NB4 (cell line): ENCODE data around the gene GNPNAT1.

Experiments used
- MYC ChIP-seq: IDR thresholded peaks from 2 replicates; pipeline ENCODE4 v1.6.1; 2011; ENCODE audit warnings: low read depth, low read length
- POLR2A ChIP-seq: IDR thresholded peaks from 2 replicates; pipeline ENCODE4 v1.6.1; 2011; ENCODE audit warnings: mild to moderate bottlenecking; ENCODE audit not compliant: insufficient read length; ENCODE audit errors: extremely low read depth
- TF ChIP-seq, protein P1 (sequence below): IDR thresholded peaks from one replicate; pipeline ENCODE4 v1.5.1; 2012; ENCODE audit warnings: low read depth, low read length
- TF ChIP-seq, protein P2 (sequence below): IDR thresholded peaks from 2 replicates; pipeline ENCODE4 v1.6.1; 2011; ENCODE audit warnings: low read depth, low read length

DNA sequence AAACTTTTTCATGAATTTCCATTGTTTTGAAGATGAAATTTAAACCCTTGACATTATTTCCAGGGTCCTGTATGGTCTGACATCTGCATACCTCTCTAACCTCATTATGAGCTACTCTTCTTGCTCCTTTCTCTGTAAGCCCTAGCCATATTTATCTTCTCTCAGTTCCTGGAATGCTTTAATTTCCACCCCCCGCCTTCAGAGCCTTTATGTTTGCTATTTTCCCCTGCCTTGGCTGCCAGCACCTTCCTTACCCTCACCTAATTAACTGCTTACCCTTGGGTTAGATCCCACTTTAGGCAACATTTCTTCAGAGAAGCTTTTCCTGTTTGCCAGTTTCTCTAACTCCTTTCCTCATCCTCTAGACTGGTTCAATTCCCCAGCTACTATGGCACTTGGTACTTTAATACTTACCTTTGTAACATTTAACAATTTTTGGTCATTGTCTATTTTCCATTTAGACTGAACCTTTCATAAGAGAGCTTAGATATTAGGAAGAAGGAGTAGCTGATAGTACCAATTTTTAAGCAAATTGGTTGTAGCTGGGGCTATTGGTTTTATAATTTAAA is 55.4 kb downstream of the GNPNAT1 start:
- TF ChIP-seq, protein P1, sequence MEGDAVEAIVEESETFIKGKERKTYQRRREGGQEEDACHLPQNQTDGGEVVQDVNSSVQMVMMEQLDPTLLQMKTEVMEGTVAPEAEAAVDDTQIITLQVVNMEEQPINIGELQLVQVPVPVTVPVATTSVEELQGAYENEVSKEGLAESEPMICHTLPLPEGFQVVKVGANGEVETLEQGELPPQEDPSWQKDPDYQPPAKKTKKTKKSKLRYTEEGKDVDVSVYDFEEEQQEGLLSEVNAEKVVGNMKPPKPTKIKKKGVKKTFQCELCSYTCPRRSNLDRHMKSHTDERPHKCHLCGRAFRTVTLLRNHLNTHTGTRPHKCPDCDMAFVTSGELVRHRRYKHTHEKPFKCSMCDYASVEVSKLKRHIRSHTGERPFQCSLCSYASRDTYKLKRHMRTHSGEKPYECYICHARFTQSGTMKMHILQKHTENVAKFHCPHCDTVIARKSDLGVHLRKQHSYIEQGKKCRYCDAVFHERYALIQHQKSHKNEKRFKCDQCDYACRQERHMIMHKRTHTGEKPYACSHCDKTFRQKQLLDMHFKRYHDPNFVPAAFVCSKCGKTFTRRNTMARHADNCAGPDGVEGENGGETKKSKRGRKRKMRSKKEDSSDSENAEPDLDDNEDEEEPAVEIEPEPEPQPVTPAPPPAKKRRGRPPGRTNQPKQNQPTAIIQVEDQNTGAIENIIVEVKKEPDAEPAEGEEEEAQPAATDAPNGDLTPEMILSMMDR, result no peak
- TF ChIP-seq, protein P2, sequence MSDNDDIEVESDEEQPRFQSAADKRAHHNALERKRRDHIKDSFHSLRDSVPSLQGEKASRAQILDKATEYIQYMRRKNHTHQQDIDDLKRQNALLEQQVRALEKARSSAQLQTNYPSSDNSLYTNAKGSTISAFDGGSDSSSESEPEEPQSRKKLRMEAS, result no peak
- TF ChIP-seq POLR2A, result no peak
- TF ChIP-seq MYC, result no peak
